CD14-positive monocyte (primary cell): Measurements from ENCODE around the gene MSI2. TPM values are rescaled to one million over a fixed set of nuclear protein-coding genes. Genes with fewer than 3 reads are reported as not detected.

Experiments
- DNase-seq, 3 donors: peaks; one replicate each; pipeline ENCODE4 v3.0.0-alpha.2; 2011 to 2022
- H2AFZ ChIP-seq: 2 replicates; pipeline ENCODE4 v1.6.0; 2012; ENCODE audit warnings: mild to moderate bottlenecking, low read depth, low read length, inconsistent platforms; ENCODE audit not compliant: insufficient read depth, poor library complexity, severe bottlenecking
- H3K27ac ChIP-seq, 2 donors: 1 replicate in 1 of 2; 2 replicates in 1 of 2; pipeline ENCODE4 v1.5.1; 2012 to 2013; ENCODE audit warnings: low read length in 2 of 2, control low read depth in 1 of 2, inconsistent platforms in 1 of 2, low read depth in 1 of 2, mild to moderate bottlenecking in 1 of 2
- H3K27me3 ChIP-seq, 2 donors: one replicate each; pipeline versions ENCODE4 v1.6.0 to v1.6.1; 2011 to 2013; ENCODE audit warnings: low read length in 2 of 2; ENCODE audit not compliant: control insufficient read depth in 2 of 2, insufficient read depth in 2 of 2
- H3K36me3 ChIP-seq, 2 donors: replicated peaks in 1 of 2; 1 replicate in 1 of 2; 2 replicates in 1 of 2; pipeline versions ENCODE4 v1.5.1 to v1.6.1; 2012 to 2013; ENCODE audit warnings: low read length in 2 of 2, control low read depth in 1 of 2, inconsistent platforms in 1 of 2, mild to moderate bottlenecking in 1 of 2; ENCODE audit not compliant: insufficient read depth in 2 of 2, control insufficient read depth in 1 of 2
- H3K4me1 ChIP-seq, 2 donors: 1 replicate in 1 of 2; 2 replicates in 1 of 2; pipeline versions ENCODE4 v1.5.1 to v1.6.1; 2012 to 2013; ENCODE audit warnings: low read length in 2 of 2, control low read depth in 1 of 2, inconsistent platforms in 1 of 2, mild to moderate bottlenecking in 1 of 2, moderate library complexity in 1 of 2; ENCODE audit not compliant: insufficient read depth in 2 of 2, control insufficient read depth in 1 of 2
- H3K4me2 ChIP-seq: replicated peaks from 2 replicates; pipeline ENCODE3; 2012; ENCODE audit warnings: low read length, moderate library complexity, mild to moderate bottlenecking; ENCODE audit not compliant: poor library complexity, severe bottlenecking; ENCODE audit errors: extremely low read depth
- H3K4me3 ChIP-seq, 3 experiments: fragments of 200-600 bp in 1 of 3; sonication (generic) in 1 of 3; replicated peaks in 1 of 3; 1 replicate in 2 of 3; 2 replicates in 1 of 3; pipeline ENCODE4 v1.5.1; 2011 to 2013; ENCODE audit warnings: low read length in 3 of 3, mild to moderate bottlenecking in 3 of 3, control low read depth in 2 of 3, low read depth in 2 of 3, inconsistent platforms in 1 of 3, moderate library complexity in 1 of 3
- H3K79me2 ChIP-seq: 2 replicates; pipeline ENCODE4 v1.6.0; 2012; ENCODE audit warnings: mild to moderate bottlenecking, control low read depth, inconsistent platforms, low read length, moderate library complexity; ENCODE audit not compliant: insufficient read depth
- H3K9ac ChIP-seq: 2 replicates; pipeline ENCODE4 v1.6.0; 2017; ENCODE audit warnings: low read length, mild to moderate bottlenecking; ENCODE audit not compliant: insufficient read depth, poor library complexity, severe bottlenecking
- H3K9me3 ChIP-seq, 2 donors: replicated peaks in 1 of 2; 1 replicate in 1 of 2; 2 replicates in 1 of 2; pipeline versions ENCODE4 v1.5.1 to v1.6.1; 2012 to 2013; ENCODE audit warnings: low read length in 2 of 2, control low read depth in 1 of 2; ENCODE audit not compliant: control insufficient read depth in 1 of 2, insufficient read depth in 1 of 2
- H4K20me1 ChIP-seq: 2 replicates; pipeline ENCODE4 v1.6.0; 2012; ENCODE audit warnings: mild to moderate bottlenecking, low read length, control low read depth, moderate library complexity; ENCODE audit not compliant: insufficient read depth
- H3K27ac Mint-ChIP-seq, 7 donors: one replicate each; pipeline ENCODE4 v1.8.0; 2020; ENCODE audit warnings: mild to moderate bottlenecking in 7 of 7, mixed read lengths in 7 of 7, moderate library complexity in 6 of 7, inconsistent platforms in 2 of 7
- H3K27me3 Mint-ChIP-seq, 3 donors: one replicate each; pipeline ENCODE4 v1.8.0; 2021 to 2022; ENCODE audit warnings: low read depth in 3 of 3, mild to moderate bottlenecking in 3 of 3, mixed read lengths in 3 of 3, moderate library complexity in 3 of 3, inconsistent platforms in 1 of 3
- H3K36me3 Mint-ChIP-seq, 2 donors: one replicate each; pipeline ENCODE4 v1.8.0; 2020; ENCODE audit warnings: mixed read lengths in 2 of 2, inconsistent platforms in 1 of 2, mild to moderate bottlenecking in 1 of 2
- H3K4me1 Mint-ChIP-seq: one replicate; pipeline ENCODE4 v1.8.0; 2020; ENCODE audit warnings: mild to moderate bottlenecking, mixed read lengths
- H3K4me3 Mint-ChIP-seq, 2 donors: one replicate each; pipeline ENCODE4 v1.8.0; 2020; ENCODE audit warnings: mild to moderate bottlenecking in 2 of 2, mixed read lengths in 2 of 2, moderate library complexity in 1 of 2
- H3K9me3 Mint-ChIP-seq, 7 donors: one replicate each; pipeline ENCODE4 v1.8.0; 2020 to 2022; ENCODE audit warnings: mixed read lengths in 7 of 7, mild to moderate bottlenecking in 6 of 7, moderate library complexity in 6 of 7, inconsistent platforms in 2 of 7
- WGBS: methylation state at CpG from one replicate; pipeline ENCODE4 v1.1.5; 2013; ENCODE audit warnings: missing lambda C conversion rate; ENCODE audit not compliant: insufficient coverage; 5-methylcytosine and 5-hydroxymethylcytosine counted together
- intact Hi-C, 2 donors: fragments of 100-400 bp; cut with micrococcal nuclease; formaldehyde crosslinking; loops; one replicate each; pipeline versions ENCODE4 v1.15.0 to v1.15.1; 2023
- polyA plus RNA-seq, 3 donors: library from polyadenylated mRNA; depleted of rRNA in 1 of 3; unstranded in 2 of 3; stranded (reverse) in 1 of 3; fragments of 300-500 nt in 2 of 3; fragments of >200 nt in 1 of 3; fragmentation: Illumina TruSeq in 2 of 3; gene quantifications; 1 replicate in 2 of 3; 2 replicates in 1 of 3; pipeline ENCODE4 v1.2.3, GENCODE V29; 2012 to 2021
- TF ChIP-seq, protein P1 (sequence below): fragments of 200-600 bp; IDR thresholded peaks from one replicate; pipeline ENCODE4 v1.8.0; 2022; ENCODE audit warnings: antibody characterized with exemption, mild to moderate bottlenecking

Gene MSI2
- polyA plus RNA-seq, 3 donors: 0.20 to 6.6 (median 0.37) TPM

DNA sequence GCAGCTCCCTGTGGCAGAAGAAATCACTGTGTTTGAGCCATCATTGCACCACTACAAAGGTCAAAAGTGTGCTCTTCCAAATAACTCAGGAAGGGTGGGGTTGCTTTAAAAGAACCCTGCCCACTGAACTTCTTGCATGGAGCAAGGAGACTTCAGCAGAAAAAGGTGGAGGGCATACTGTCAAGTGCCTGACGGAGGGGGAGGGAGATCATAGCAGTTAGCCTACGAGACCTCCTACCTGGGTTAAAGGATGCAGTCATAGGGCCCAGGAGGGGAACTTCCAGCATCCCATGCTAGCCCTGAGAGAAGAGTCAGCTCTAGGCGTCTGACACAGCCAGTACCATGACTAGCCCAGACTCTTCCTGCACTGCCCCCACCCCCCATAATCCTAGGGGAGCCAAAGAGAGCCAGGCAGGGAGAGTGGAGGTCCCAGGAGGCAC is 45.3 kb upstream of the MSI2 start:
- 70% methylated on average over 3 of the region's 3 CpGs for WGBS
- Histone ChIP-seq H3K27me3 (no peaks in the 10 kb centered on the region), H2AFZ (no peak overlapping the region), H3K27ac (no peak overlapping the region), H3K36me3 (no peaks in the 10 kb centered on the region), H4K20me1 (no peaks in the 10 kb centered on the region), H3K4me3 (no peak overlapping the region), H3K9ac (no peak overlapping the region), H3K9me3 (peaks cover 0 to 9% of the 10 kb centered on the region in 2 donors), H3K79me2 (no peaks in the 10 kb centered on the region), H3K4me1 (peaks cover 0 to 4% of the 10 kb centered on the region in 2 donors), H3K4me2 (no peak overlapping the region)
- H3K4me3 Mint-ChIP-seq: no peak overlapping the region
- H3K4me1 Mint-ChIP-seq: peaks cover 8% of the 10 kb centered on the region
- peaks cover 0 to 6% (median 6%) of the 10 kb centered on the region in 3 donors for H3K27me3 Mint-ChIP-seq
- peaks cover 3 to 30% (median 18%) of the 10 kb centered on the region in 7 donors for H3K9me3 Mint-ChIP-seq
- no peak for DNase-seq
- H3K36me3 Mint-ChIP-seq: no peaks in the 10 kb centered on the region
- H3K27ac Mint-ChIP-seq: no peak overlapping the region
- intact Hi-C loops: no loop called here
- TF ChIP-seq, protein P1, sequence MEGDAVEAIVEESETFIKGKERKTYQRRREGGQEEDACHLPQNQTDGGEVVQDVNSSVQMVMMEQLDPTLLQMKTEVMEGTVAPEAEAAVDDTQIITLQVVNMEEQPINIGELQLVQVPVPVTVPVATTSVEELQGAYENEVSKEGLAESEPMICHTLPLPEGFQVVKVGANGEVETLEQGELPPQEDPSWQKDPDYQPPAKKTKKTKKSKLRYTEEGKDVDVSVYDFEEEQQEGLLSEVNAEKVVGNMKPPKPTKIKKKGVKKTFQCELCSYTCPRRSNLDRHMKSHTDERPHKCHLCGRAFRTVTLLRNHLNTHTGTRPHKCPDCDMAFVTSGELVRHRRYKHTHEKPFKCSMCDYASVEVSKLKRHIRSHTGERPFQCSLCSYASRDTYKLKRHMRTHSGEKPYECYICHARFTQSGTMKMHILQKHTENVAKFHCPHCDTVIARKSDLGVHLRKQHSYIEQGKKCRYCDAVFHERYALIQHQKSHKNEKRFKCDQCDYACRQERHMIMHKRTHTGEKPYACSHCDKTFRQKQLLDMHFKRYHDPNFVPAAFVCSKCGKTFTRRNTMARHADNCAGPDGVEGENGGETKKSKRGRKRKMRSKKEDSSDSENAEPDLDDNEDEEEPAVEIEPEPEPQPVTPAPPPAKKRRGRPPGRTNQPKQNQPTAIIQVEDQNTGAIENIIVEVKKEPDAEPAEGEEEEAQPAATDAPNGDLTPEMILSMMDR: no peak

DNA sequence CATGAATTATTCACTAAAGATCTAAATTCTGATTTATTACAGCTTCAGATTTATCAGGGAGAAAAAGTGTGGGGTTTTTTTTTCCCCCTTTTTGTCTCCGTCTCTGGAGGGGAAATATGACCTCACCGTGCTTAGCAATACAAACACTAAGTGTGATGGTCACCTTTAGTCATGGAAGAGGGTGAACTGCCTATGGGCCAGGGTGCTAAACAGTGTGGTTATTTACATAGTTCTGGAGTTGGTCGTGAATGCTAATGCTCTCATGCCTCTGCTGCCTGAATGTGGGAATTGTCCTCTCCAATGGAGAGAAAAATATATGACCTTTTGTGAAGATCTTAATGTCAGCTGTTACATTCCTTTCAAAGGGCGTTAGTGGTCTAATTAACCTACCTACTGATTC is 44.8 kb upstream of the MSI2 start:
- Mint-ChIP-seq H3K36me3 (no peaks in the 10 kb centered on the region), H3K4me1 (peaks cover 8% of the 10 kb centered on the region), H3K4me3 (no peak overlapping the region), H3K27ac (no peak overlapping the region), H3K27me3 (peaks cover 0 to 6% (median 6%) of the 10 kb centered on the region in 3 donors), H3K9me3 (peaks cover 3 to 30% (median 18%) of the 10 kb centered on the region in 7 donors)
- Histone ChIP-seq H4K20me1 (no peaks in the 10 kb centered on the region), H3K27ac (no peak overlapping the region), H3K36me3 (no peaks in the 10 kb centered on the region), H3K9me3 (peaks cover 0 to 9% of the 10 kb centered on the region in 2 donors), H3K9ac (no peak overlapping the region), H3K4me2 (no peak overlapping the region), H3K79me2 (no peaks in the 10 kb centered on the region), H3K4me1 (peaks cover 0 to 4% of the 10 kb centered on the region in 2 donors), H3K27me3 (no peaks in the 10 kb centered on the region), H2AFZ (no peak overlapping the region), H3K4me3 (no peak overlapping the region)
- no peak for DNase-seq
- TF ChIP-seq, protein P1: no peak
- 93% methylated on average over 2 of the region's 4 CpGs for WGBS
- intact Hi-C loops: no loop called here
